ENCODE measurements around the gene IKZF3.
"Not testable (repeated sequence)": the region's sequence is repeated elsewhere in the genome, so short reads cannot be mapped to it uniquely, and the experiment has no call there.

The IKZF3 gene

GRCh38 chr17:39738983-39739884 lies 124.9 kb downstream of the IKZF3 start:
- no peak for DNase-seq

- DNase-seq: peak; percentile 27 to 44
These were observed 125.6 kb downstream of the IKZF3 start for GRCh38 chr17:39738568-39738901.

GRCh38 chr17:39737760-39738567 lies 126.1 kb downstream of the IKZF3 start, which contains the start of gene GRB7:
Gene GRB7, plus strand, starts transcription at chr17:39737938. Its CDS starts 4,364 bp downstream, at chr17:39742302.
- no peak for DNase-seq

GRCh38 chr17:39737206-39737759 lies 126.8 kb downstream of the IKZF3 start:
- DNase-seq: no peak

- DNase-seq: no peak
These were observed 127.6 kb downstream of the IKZF3 start for GRCh38 chr17:39736319-39737165.

- DNase-seq: no peak
These were observed 128.2 kb downstream of the IKZF3 start for GRCh38 chr17:39735882-39736281.

- DNase-seq: no peak
These were observed 131.5 kb downstream of the IKZF3 start for GRCh38 chr17:39732586-39732985.

- DNase-seq: peak; percentile 90 to 92
These were observed 133.8 kb downstream of the IKZF3 start, which contains the start of gene MIEN1 for GRCh38 chr17:39730095-39730921. Gene MIEN1, minus strand, starts transcription at chr17:39730532. Its CDS starts 37 bp downstream, at chr17:39730495.

- no peak for DNase-seq
These were observed 134.7 kb downstream of the IKZF3 start for GRCh38 chr17:39729280-39729851.

- DNase-seq: no peak
These were observed 136.6 kb downstream of the IKZF3 start for GRCh38 chr17:39727556-39727955.

GRCh38 chr17:39726617-39727016 lies 137.5 kb downstream of the IKZF3 start:
- DNase-seq: no peak

GRCh38 chr17:39725923-39726322 lies 138.2 kb downstream of the IKZF3 start:
- not testable (repeated sequence) for DNase-seq

- no peak for DNase-seq
These were observed 139.4 kb downstream of the IKZF3 start for GRCh38 chr17:39724731-39725130.

- no peak for DNase-seq
These were observed 140.9 kb downstream of the IKZF3 start for GRCh38 chr17:39722965-39723848.

GRCh38 chr17:39722104-39722503 lies 142.0 kb downstream of the IKZF3 start:
- no peak for DNase-seq

GRCh38 chr17:39719563-39720355 lies 144.4 kb downstream of the IKZF3 start:
- DNase-seq: no peak

GRCh38 chr17:39717660-39718059 lies 146.5 kb downstream of the IKZF3 start:
- DNase-seq: no peak

- no peak for DNase-seq
These were observed 147.1 kb downstream of the IKZF3 start for GRCh38 chr17:39716879-39717536.

All from activated CD4-positive, alpha-beta T cell treated with anti-CD3 and anti-CD28 coated beads, Interleukin-2, amount 50 U/mL, for 4 hours (primary cell).